MM.1S (cell line): Measurements from ENCODE around the gene GATAD2B.

ENCODE experiments used
- EZH2 ChIP-seq: fragments of 300-600 bp; sonication (generic); optimal IDR thresholded peaks from 2 replicates; pipeline ENCODE3; 2017; ENCODE audit warnings: low read depth, mild to moderate bottlenecking, antibody characterized with exemption, low read length, mixed read lengths
- TF ChIP-seq, protein P1 (sequence below): fragments of 300-600 bp; sonication (generic); IDR thresholded peaks from 2 replicates; pipeline ENCODE4 v1.5.1; 2016; ENCODE audit warnings: antibody characterized with exemption, low read length, mixed read lengths

DNA sequence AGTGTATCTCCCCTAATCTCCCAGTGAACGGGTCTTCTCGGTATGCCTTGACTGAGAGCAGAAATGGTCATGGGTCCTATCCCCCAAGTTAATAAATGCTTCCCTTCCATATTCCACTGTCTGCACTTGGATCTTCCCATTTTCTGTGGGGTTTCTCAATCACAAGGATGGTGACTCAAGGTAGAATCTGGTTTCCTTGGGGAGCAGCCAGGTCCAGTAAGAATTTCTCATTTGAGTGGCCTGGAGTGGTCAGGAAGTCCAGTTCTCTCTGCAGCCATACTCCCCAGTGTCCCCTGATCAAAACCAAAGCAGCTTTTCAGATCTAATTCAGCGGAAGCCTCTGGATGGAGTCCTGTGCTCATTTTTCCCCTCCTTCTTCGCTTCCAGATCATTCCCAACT lies 162.3 kb downstream of the GATAD2B start:
- TF ChIP-seq, protein P1, sequence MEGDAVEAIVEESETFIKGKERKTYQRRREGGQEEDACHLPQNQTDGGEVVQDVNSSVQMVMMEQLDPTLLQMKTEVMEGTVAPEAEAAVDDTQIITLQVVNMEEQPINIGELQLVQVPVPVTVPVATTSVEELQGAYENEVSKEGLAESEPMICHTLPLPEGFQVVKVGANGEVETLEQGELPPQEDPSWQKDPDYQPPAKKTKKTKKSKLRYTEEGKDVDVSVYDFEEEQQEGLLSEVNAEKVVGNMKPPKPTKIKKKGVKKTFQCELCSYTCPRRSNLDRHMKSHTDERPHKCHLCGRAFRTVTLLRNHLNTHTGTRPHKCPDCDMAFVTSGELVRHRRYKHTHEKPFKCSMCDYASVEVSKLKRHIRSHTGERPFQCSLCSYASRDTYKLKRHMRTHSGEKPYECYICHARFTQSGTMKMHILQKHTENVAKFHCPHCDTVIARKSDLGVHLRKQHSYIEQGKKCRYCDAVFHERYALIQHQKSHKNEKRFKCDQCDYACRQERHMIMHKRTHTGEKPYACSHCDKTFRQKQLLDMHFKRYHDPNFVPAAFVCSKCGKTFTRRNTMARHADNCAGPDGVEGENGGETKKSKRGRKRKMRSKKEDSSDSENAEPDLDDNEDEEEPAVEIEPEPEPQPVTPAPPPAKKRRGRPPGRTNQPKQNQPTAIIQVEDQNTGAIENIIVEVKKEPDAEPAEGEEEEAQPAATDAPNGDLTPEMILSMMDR = no peak
- TF ChIP-seq EZH2 = no peak
